Urothelium cell line (cell line): ENCODE measurements around the gene CPA5.
"Not testable (repeated sequence)": the region's sequence is repeated elsewhere in the genome, so short reads cannot be mapped to it uniquely, and the experiment has no call there.

ENCODE experiments used
- DNase-seq: peaks from one replicate; pipeline ENCODE4 v3.0.0; 2011; ENCODE audit warnings: low spot score, mixed read lengths
- FAIRE-seq: peaks from 2 replicates; lab custom pipeline; 2011; peaks lifted over from hg19 to GRCh38; lab: Jason Lieb, UNC

Gene CPA5

GRCh38 chr7:130374507-130374906 is 29.9 kb downstream of the CPA5 start:
- DNase-seq (no peak), FAIRE-seq (no peak)

- DNase-seq, FAIRE-seq: not testable (repeated sequence)
Measured at GRCh38 chr7:130376461-130376860, 31.8 kb downstream of the CPA5 start.

GRCh38 chr7:130377178-130377577 is 32.6 kb downstream of the CPA5 start:
- no peak for DNase-seq
- FAIRE-seq = no peak

GRCh38 chr7:130379019-130379418 is 34.4 kb downstream of the CPA5 start:
- FAIRE-seq = no peak
- DNase-seq = no peak

GRCh38 chr7:130379532-130379920 is 34.9 kb downstream of the CPA5 start:
- FAIRE-seq (no peak), DNase-seq (no peak)

- FAIRE-seq (no peak), DNase-seq (no peak)
Measured at GRCh38 chr7:130379921-130380860, 35.6 kb downstream of the CPA5 start, which contains the start of gene CPA1. Gene CPA1 (plus strand): TSS chr7:130380494. CDS start chr7:130380521, 27 bp downstream.

GRCh38 chr7:130380861-130381455 is 36.3 kb downstream of the CPA5 start:
- DNase-seq = no peak
- FAIRE-seq = no peak

- FAIRE-seq (no peak), DNase-seq (no peak)
Measured at GRCh38 chr7:130381468-130382312, 37.1 kb downstream of the CPA5 start.

GRCh38 chr7:130383187-130383980 is 38.8 kb downstream of the CPA5 start:
- no peak for DNase-seq
- FAIRE-seq = no peak

GRCh38 chr7:130384371-130384801 is 39.8 kb downstream of the CPA5 start:
- FAIRE-seq (no peak), DNase-seq (no peak)

GRCh38 chr7:130384841-130385599 is 40.4 kb downstream of the CPA5 start:
- no peak for DNase-seq
- no peak for FAIRE-seq

- FAIRE-seq (no peak), DNase-seq (no peak)
Measured at GRCh38 chr7:130385600-130386066, 41.0 kb downstream of the CPA5 start.

- FAIRE-seq = no peak
- DNase-seq = no peak
Measured at GRCh38 chr7:130386876-130387275, 42.3 kb downstream of the CPA5 start.

GRCh38 chr7:130387306-130387627 is 42.7 kb downstream of the CPA5 start:
- DNase-seq (no peak), FAIRE-seq (no peak)

- no peak for DNase-seq
- no peak for FAIRE-seq
Measured at GRCh38 chr7:130387628-130388403, 43.2 kb downstream of the CPA5 start.

- FAIRE-seq = no peak
- DNase-seq = no peak
Measured at GRCh38 chr7:130388671-130389070, 44.1 kb downstream of the CPA5 start.

GRCh38 chr7:130390486-130390885 is 45.9 kb downstream of the CPA5 start:
- DNase-seq (no peak), FAIRE-seq (no peak)

- FAIRE-seq (no peak), DNase-seq (no peak)
Measured at GRCh38 chr7:130393101-130393561, 48.5 kb downstream of the CPA5 start.
